RWPE1 (cell line): ENCODE results near the gene MED1.
A peak's percentile ranks its signal among the peaks of the same experiment; 100 is the strongest.

Experiments used
- CTCF ChIA-PET: fragments of 350-600 bp; sonication (Branson Sonifier 250); formaldehyde crosslinking; extraction: SDS; loops from one replicate; lab custom pipeline; 2021; lab: Yijun Ruan, JAX
- POLR2A ChIA-PET: fragments of 400-600 bp; formaldehyde crosslinking; extraction: SDS; loops from one replicate; lab custom pipeline; 2020; ENCODE audit warnings: antibody characterized with exemption; ENCODE audit not compliant: low non-redundant PET; lab: Yijun Ruan, JAX
- DNase-seq: peaks from one replicate; pipeline ENCODE4 v3.0.0; 2012; ENCODE audit warnings: low spot score
- H3K27ac ChIP-seq: fragments of 450-650 bp; 2 replicates; pipeline ENCODE4 v1.5.1; 2017
- TF ChIP-seq, protein P1 (sequence below): fragments of 450-650 bp; conservative IDR thresholded peaks from 2 replicates; pipeline ENCODE4 v1.5.1; 2017; ENCODE audit warnings: low read depth, mild to moderate bottlenecking

Gene MED1

GRCh38 chr17:39429600-39429999, 21.5 kb downstream of the MED1 start:
- no peak overlapping the region for H3K27ac ChIP-seq
- ChIA-PET POLR2A (no interaction called here), CTCF (interaction anchor here (0.6 kb wide), 1 partner anchor 160 kb away, joined by 7 read pairs; no protein-coding TSS in a partner anchor)
- TF ChIP-seq, protein P1, sequence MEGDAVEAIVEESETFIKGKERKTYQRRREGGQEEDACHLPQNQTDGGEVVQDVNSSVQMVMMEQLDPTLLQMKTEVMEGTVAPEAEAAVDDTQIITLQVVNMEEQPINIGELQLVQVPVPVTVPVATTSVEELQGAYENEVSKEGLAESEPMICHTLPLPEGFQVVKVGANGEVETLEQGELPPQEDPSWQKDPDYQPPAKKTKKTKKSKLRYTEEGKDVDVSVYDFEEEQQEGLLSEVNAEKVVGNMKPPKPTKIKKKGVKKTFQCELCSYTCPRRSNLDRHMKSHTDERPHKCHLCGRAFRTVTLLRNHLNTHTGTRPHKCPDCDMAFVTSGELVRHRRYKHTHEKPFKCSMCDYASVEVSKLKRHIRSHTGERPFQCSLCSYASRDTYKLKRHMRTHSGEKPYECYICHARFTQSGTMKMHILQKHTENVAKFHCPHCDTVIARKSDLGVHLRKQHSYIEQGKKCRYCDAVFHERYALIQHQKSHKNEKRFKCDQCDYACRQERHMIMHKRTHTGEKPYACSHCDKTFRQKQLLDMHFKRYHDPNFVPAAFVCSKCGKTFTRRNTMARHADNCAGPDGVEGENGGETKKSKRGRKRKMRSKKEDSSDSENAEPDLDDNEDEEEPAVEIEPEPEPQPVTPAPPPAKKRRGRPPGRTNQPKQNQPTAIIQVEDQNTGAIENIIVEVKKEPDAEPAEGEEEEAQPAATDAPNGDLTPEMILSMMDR = no peak
- no peak for DNase-seq

- TF ChIP-seq, protein P1 = no peak
- DNase-seq = no peak
- ChIA-PET CTCF (no interaction called here), POLR2A (no interaction called here)
- no peak overlapping the region for H3K27ac ChIP-seq
Measured at GRCh38 chr17:39416141-39416540, 34.9 kb downstream of the MED1 start.

- DNase-seq = no peak
- ChIA-PET POLR2A (no interaction called here), CTCF (no interaction called here)
- H3K27ac ChIP-seq = no peak overlapping the region
- TF ChIP-seq, protein P1 = no peak
Measured at GRCh38 chr17:39410279-39410678, 40.8 kb downstream of the MED1 start.

DNA sequence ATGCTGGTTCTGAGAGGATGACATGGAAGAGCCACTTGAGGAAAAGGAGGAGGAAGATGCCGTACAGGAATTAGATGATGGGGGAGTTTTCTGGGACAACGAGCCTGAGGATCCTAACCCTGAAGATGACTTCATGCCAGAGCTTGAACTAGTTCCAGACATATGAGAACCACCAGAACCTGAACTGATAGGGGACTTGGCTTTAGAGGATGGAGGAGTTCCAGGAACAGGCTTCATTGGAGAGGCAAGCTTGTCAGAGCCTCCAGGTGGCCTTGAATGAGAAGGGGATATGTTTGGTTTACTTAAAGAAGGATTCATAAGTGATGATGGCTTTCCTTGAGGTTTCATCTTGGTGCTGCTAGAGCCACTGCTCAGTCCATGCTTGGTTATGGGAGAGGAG, 42.7 kb downstream of the MED1 start:
- TF ChIP-seq, protein P1 = no peak
- no peak for DNase-seq
- no peak overlapping the region for H3K27ac ChIP-seq
- ChIA-PET POLR2A (no interaction called here), CTCF (no interaction called here)

DNA sequence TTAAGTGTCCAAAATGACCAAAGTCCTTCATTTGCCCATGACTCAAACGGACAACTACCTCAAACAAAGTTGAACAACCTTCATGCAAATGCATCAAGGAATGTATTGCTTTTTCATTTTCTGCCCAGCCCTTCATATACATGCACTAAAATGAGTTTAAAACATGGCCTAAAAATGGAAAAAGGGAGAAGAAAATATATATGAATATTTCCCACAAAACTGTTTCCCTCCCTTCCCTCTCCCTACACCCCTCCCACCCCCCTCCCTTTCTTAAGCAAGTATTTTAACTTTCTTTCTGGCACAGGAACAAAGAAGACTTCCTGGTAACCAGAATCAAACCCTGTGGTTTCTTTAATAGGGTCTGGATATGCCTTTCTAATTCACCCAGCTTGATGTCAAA, 44.1 kb downstream of the MED1 start:
- TF ChIP-seq, protein P1 = no peak
- no peak overlapping the region for H3K27ac ChIP-seq
- ChIA-PET CTCF (no interaction called here), POLR2A (no interaction called here)
- DNase-seq = no peak

GRCh38 chr17:39405436-39405835, 45.6 kb downstream of the MED1 start:
- DNase-seq = no peak
- ChIA-PET CTCF (no interaction called here), POLR2A (no interaction called here)
- peak overlapping the region; percentile 77 for H3K27ac ChIP-seq
- TF ChIP-seq, protein P1 = no peak
